ENCODE data around the gene POFUT1.
"Not testable (repeated sequence)": the region's sequence is repeated elsewhere in the genome, so short reads cannot be mapped to it uniquely, and the experiment has no call there.

The POFUT1 gene

DNA sequence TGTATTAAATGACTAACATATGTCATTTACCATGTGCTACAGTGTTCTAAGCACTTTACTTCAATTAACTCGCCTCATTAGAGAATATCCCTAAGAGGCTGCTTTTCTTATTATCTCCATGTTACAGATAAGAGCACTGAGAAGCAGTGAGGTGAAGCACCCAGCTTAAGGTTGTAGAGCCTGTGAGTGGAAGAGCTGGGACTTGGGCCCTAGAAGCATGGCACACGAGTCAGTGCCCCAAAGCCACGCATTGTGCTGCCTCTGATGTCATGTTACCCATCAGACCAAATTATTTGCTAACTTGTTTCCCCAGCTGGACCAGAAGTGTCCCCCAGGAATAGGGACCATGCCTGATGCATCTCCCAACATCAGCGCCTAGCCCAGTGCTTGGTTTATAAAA is 34.1 kb downstream of the POFUT1 start:
- TF ChIP-seq, protein P1, sequence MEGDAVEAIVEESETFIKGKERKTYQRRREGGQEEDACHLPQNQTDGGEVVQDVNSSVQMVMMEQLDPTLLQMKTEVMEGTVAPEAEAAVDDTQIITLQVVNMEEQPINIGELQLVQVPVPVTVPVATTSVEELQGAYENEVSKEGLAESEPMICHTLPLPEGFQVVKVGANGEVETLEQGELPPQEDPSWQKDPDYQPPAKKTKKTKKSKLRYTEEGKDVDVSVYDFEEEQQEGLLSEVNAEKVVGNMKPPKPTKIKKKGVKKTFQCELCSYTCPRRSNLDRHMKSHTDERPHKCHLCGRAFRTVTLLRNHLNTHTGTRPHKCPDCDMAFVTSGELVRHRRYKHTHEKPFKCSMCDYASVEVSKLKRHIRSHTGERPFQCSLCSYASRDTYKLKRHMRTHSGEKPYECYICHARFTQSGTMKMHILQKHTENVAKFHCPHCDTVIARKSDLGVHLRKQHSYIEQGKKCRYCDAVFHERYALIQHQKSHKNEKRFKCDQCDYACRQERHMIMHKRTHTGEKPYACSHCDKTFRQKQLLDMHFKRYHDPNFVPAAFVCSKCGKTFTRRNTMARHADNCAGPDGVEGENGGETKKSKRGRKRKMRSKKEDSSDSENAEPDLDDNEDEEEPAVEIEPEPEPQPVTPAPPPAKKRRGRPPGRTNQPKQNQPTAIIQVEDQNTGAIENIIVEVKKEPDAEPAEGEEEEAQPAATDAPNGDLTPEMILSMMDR (IDR thresholded peaks at IDR 0.05; ENCODE audit: unreplicated experiment in 3 of 3) = no peak

DNA sequence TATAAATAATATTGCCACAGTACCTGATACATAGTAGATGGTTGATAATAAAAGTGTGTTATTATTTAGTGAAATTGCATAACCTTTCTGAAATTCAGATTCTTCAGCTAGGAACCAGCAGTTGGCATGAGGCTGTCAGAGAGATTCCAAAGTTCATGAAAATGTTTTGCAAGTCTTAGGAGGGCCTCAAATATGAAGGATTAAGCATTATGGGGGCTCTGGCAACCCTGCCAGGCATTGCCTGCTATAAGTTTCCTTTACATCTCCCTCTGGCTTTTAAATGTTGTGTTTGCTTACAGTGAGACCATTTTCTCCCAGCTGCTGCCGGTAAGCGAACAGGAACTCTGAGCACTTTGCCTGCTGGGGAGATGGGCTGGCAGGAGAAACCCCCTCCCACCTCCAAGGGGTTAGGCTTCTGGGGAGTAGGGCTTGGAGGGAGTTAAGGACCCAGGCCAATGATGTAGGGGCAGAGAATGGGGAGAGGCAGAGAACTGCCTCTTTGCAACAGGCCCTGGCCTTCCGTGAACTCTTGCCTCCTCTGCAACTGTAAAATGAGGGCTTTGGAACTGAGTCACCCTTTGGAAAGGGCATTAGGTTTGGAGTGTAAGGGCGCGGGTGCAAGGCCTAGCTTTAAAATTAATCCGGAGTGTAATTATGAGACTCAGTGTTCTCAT is 36.6 kb downstream of the POFUT1 start:
- Mint-ChIP-seq H3K27me3 (ENCODE audit: low read depth) (peaks cover 8% of the 10 kb centered on the region), H3K9me3 (no peaks in the 10 kb centered on the region), H3K4me3 (no peak overlapping the region), H3K27ac (no peak overlapping the region), H3K4me1 (no peaks in the 10 kb centered on the region), H3K36me3 (ENCODE audit: low read depth) (no peaks in the 10 kb centered on the region)
- TF ChIP-seq, protein P1 (IDR thresholded peaks at IDR 0.05; ENCODE audit: unreplicated experiment in 3 of 3) = no peak

More for the DNA sequence above, 34.1 kb downstream of the POFUT1 start:
- no peaks in the 10 kb centered on the region for H3K9me3 Mint-ChIP-seq
- H3K27ac Mint-ChIP-seq = no peak overlapping the region
- H3K4me3 Mint-ChIP-seq = no peak overlapping the region
- peaks cover 3% of the 10 kb centered on the region for H3K36me3 Mint-ChIP-seq (ENCODE audit: low read depth)
- H3K27me3 Mint-ChIP-seq (ENCODE audit: low read depth) = peaks cover 1% of the 10 kb centered on the region
- H3K4me1 Mint-ChIP-seq = no peaks in the 10 kb centered on the region

DNA sequence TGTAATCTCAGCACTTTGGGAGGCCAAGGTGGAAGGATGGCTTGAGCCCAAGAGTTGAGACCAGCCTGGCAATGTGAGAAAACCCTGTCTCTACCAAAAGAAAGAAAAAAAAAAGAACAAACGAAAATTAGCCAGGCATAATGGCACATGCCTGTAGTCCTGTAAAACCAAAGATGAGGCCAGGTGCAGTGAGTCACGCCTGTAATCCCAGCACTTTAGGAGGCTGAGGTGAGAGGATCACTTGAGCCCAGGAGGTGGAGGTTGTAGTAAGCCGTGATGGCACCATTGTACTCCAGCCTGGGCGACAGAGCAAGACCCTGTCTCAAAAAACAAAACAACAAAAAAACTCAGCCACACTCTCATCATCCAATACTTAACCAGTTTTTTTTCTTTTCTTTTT is 37.3 kb downstream of the POFUT1 start:
- no peak overlapping the region for H3K27ac Mint-ChIP-seq
- no peaks in the 10 kb centered on the region for H3K4me1 Mint-ChIP-seq
- TF ChIP-seq, protein P1 (IDR thresholded peaks at IDR 0.05; ENCODE audit: unreplicated experiment in 3 of 3) = no peak
- no peak overlapping the region for H3K4me3 Mint-ChIP-seq
- no peaks in the 10 kb centered on the region for H3K9me3 Mint-ChIP-seq
- no peaks in the 10 kb centered on the region for H3K36me3 Mint-ChIP-seq (ENCODE audit: low read depth)
- peaks cover 8% of the 10 kb centered on the region for H3K27me3 Mint-ChIP-seq (ENCODE audit: low read depth)

DNA sequence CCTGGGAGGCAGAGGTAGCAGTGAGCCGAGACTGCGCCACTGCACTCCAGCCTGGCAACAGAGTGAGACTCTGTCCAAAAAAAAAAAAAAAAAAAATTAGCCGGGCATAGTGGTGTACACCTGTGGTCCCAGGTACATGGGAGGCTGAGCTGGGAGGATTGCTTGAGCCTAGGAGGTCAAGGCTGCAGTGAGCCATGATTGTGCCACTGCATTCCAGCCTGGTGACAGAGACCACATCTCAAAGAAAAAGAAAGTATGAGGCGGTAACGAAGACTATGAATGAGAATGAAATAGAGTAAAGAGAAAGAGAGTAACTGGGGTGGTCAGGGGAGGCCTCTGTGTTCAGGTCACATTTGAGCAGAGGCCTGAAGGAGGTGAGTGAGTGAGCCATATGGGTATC is 38.5 kb downstream of the POFUT1 start:
- H3K27ac Mint-ChIP-seq; H3K4me3 Mint-ChIP-seq; H3K27me3 Mint-ChIP-seq (ENCODE audit: low read depth); H3K36me3 Mint-ChIP-seq (ENCODE audit: low read depth); H3K9me3 Mint-ChIP-seq; H3K4me1 Mint-ChIP-seq: not testable (repeated sequence)

DNA sequence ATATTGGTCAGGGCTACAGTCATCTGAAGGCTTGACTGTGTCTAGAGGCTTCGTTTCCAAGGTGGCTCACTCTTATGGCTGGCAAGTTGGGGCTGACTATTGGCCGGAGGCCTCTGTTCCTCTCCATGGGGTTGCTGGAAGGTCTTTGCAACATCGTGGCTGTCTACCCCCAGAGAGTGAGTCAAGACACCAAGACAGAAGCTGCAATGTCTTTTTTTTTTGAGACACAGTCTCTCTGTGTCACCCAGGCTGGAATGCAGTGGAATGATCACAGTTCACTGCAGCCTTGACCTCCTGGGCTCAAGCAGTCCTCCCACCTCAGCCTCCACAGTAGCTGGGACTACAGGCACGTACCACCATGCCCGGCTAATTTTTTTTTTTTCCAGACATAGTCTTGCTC is 40.4 kb downstream of the POFUT1 start:
- Mint-ChIP-seq H3K9me3 (no peaks in the 10 kb centered on the region), H3K4me1 (no peaks in the 10 kb centered on the region), H3K36me3 (ENCODE audit: low read depth) (no peaks in the 10 kb centered on the region), H3K27ac (no peak overlapping the region), H3K4me3 (no peak overlapping the region), H3K27me3 (ENCODE audit: low read depth) (peaks cover 11% of the 10 kb centered on the region)
- TF ChIP-seq, protein P1 (IDR thresholded peaks at IDR 0.05; ENCODE audit: unreplicated experiment in 3 of 3) = no peak

DNA sequence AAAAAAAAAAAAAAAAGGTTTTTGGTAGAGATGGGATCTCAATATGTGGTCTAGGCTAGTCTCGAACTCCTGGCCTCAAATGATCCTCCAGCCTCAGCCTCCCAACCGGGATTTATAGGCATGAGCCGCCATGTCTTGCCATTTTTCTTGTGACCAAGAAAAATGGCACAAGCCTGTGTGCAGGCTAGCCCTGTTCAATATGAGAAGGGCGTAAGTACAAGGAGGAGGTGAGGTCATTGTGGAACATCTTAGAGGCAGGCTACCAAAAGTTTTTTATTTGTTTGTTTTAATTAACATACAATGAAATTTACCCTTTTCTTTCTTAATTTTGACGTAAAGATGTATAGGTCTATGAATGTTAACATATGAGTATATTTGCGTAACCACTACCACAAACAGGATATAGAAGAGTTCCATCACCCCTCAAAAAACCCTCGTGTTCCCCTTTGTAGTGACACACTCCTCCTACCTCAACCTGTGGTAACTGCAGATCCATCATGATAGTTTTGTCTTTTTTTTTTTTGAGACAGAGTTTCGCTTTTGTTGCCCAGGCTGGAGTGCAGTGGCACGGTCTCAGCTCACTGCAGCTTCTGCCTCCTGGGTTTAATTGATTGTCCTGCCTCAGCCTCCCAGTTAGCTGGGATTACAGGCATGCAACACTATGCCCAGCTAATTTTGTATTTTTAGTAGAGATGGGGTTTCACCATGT is 41.5 kb downstream of the POFUT1 start:
- H3K27me3 Mint-ChIP-seq (ENCODE audit: low read depth) = peaks cover 11% of the 10 kb centered on the region
- no peak overlapping the region for H3K27ac Mint-ChIP-seq
- H3K4me3 Mint-ChIP-seq = no peak overlapping the region
- H3K36me3 Mint-ChIP-seq (ENCODE audit: low read depth) = no peaks in the 10 kb centered on the region
- TF ChIP-seq, protein P1 (IDR thresholded peaks at IDR 0.05; ENCODE audit: unreplicated experiment in 3 of 3) = no peak
- H3K9me3 Mint-ChIP-seq = no peaks in the 10 kb centered on the region
- no peaks in the 10 kb centered on the region for H3K4me1 Mint-ChIP-seq
